Measurements from ENCODE around the gene ACADL.
A peak's percentile ranks its signal among the peaks of the same experiment; 100 is the strongest.

Gene ACADL

GRCh38 chr2:210230984-210231383, 5.7 kb upstream of the ACADL start:
- DNase-seq (ENCODE audit: low read depth, low spot score), result no peak
- TF ChIP-seq CTCF (IDR thresholded peaks at IDR 0.05; ENCODE audit: insufficient read depth, low read length, missing control alignments), result no peak
- POLR2A ChIA-PET, result no interaction called here
- no peak overlapping the region for H3K4me3 ChIP-seq (ENCODE audit: low read depth, low read length)
- CTCF ChIA-PET, result no interaction called here

GRCh38 chr2:210230518-210230917, 5.3 kb upstream of the ACADL start:
- no peak for DNase-seq (ENCODE audit: low read depth, low spot score)
- ChIA-PET CTCF (no interaction called here), POLR2A (no interaction called here)
- TF ChIP-seq CTCF (IDR thresholded peaks at IDR 0.05; ENCODE audit: insufficient read depth, low read length, missing control alignments), result no peak
- H3K4me3 ChIP-seq (ENCODE audit: low read depth, low read length), result no peak overlapping the region

- TF ChIP-seq CTCF (IDR thresholded peaks at IDR 0.05; ENCODE audit: insufficient read depth, low read length, missing control alignments), result no peak
- POLR2A ChIA-PET, result no interaction called here
- CTCF ChIA-PET, result no interaction called here
- H3K4me3 ChIP-seq (ENCODE audit: low read depth, low read length), result no peak overlapping the region
- no peak for DNase-seq (ENCODE audit: low read depth, low spot score)
These were observed 3.3 kb upstream of the ACADL start for GRCh38 chr2:210228586-210228985.

- ChIA-PET POLR2A (no interaction called here), CTCF (no interaction called here)
- TF ChIP-seq CTCF (IDR thresholded peaks at IDR 0.05; ENCODE audit: insufficient read depth, low read length, missing control alignments), result no peak
These were observed 2.2 kb upstream of the ACADL start for GRCh38 chr2:210227290-210228088.

GRCh38 chr2:210226223-210226622, 976 bp upstream of the ACADL start:
- CTCF ChIA-PET, result no interaction called here
- POLR2A ChIA-PET, result no interaction called here
- no peak overlapping the region for H3K4me3 ChIP-seq (ENCODE audit: low read depth, low read length)
- DNase-seq (ENCODE audit: low read depth, low spot score), result no peak
- no peak for TF ChIP-seq CTCF (IDR thresholded peaks at IDR 0.05; ENCODE audit: insufficient read depth, low read length, missing control alignments)

More at GRCh38 chr2:210227290-210228088, 2.2 kb upstream of the ACADL start:
- DNase-seq (ENCODE audit: low read depth, low spot score), result no peak
- H3K4me3 ChIP-seq (ENCODE audit: low read depth, low read length), result no peak overlapping the region

GRCh38 chr2:210224591-210224940, 681 bp downstream of the ACADL start:
- POLR2A ChIA-PET, result no interaction called here
- peak overlapping the region; percentile 49 for H3K4me3 ChIP-seq (ENCODE audit: low read depth, low read length)
- CTCF ChIA-PET, result interaction anchor here (1.7 kb wide), 1 partner anchor 26 kb away, joined by 4 read pairs; no protein-coding TSS in a partner anchor
- no peak for DNase-seq (ENCODE audit: low read depth, low spot score)
- no peak for TF ChIP-seq CTCF (IDR thresholded peaks at IDR 0.05; ENCODE audit: insufficient read depth, low read length, missing control alignments)
